GM19324 (cell line): Measurements from ENCODE around the gene SRRM4.
"Not testable (repeated sequence)": the region's sequence is repeated elsewhere in the genome, so short reads cannot be mapped to it uniquely, and the experiment has no call there.

ENCODE experiments used
- ATAC-seq: cut with Tn5 transposase; IDR thresholded peaks from one replicate; pipeline ENCODE4 v1.9.1; 2021; ENCODE audit warnings: mild to moderate bottlenecking, moderate library complexity; ENCODE audit not compliant: unreplicated experiment, low FRiP score

SRRM4 gene

GRCh38 chr12:119068129-119068856 is 87.0 kb downstream of the SRRM4 start:
- ATAC-seq: no peak

DNA sequence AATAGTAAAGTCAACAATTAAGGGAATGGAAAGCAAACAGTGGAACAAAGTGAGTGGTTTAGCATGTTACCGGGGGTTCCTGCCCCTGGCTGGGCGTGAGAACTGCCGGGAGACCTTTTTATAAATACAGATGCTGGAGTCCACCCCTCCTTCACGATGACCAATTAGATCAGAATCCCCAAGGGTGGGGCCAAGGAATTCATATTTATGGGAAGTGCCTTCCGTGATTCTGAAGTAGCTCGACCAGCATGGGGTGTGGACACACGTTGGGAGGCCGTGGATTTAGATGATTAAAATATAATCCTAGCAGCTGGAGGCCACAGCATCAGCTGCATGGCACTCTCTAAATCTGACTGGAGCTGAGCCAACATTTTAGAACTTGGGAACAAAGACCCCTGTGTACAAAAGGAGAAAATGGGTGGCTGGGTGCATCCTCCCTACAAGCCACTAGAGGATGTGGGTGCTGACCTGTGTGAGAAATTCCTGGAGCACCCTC is 87.9 kb downstream of the SRRM4 start:
- no peak for ATAC-seq

DNA sequence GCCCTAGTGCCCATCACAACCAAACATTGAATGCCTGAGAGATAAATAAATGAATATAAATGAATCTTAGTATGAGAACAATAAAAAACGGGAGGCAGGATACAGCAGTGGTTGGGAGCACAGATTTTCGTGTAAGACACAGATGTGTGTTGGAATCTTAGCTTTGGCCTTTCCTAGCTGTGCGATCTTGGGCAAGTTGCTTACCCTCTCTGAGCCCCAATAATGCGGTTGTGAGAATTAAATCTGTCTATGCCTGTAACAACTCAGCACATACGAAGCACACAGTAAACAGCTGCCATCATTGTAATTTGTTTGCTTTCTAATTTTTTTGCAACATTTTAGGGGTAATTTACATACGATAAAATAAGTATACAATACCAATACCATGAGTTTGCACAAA is 89.8 kb downstream of the SRRM4 start:
- ATAC-seq: no peak

- no peak for ATAC-seq
These were observed 90.4 kb downstream of the SRRM4 start for GRCh38 chr12:119071638-119072231.

DNA sequence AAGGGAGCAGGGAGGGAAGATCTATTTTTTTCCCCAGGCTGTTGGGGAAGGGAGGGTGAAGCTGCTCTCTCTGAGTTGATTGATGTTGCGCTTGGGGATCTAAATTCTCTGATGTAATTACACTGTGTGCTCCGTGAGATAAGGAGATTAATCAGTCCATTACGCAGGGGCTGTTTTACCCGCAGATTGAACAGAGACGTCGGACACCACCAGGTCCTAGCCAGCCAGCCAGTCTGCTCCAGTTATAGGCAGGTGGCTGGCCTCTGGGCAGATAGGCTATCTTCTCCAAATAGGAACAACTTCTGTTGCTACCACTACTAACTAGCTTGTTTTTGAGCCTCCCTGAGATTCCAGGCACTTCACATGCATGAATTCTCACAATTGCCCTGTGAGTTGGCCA is 91.1 kb downstream of the SRRM4 start:
- no peak for ATAC-seq

- ATAC-seq: no peak
These were observed 94.0 kb downstream of the SRRM4 start for GRCh38 chr12:119075222-119075787.

DNA sequence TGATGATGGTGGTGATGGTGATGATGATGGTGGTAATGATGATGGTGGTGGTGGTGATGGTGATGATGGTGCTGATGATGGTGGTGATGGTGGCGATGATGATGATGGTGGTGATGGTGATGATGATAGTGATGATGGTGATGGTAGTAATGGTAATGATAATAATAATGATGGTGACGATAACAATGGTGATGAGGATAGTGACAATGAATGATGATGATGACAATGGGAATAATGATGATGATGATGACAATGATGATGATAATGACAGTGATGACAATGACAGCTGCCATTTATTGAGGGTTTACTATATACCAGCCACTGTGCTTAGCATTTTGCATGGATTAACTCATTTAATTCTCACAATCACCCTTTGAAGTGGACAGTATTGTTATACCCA is 94.6 kb downstream of the SRRM4 start:
- ATAC-seq: no peak

GRCh38 chr12:119079530-119079929 is 98.2 kb downstream of the SRRM4 start:
- ATAC-seq: no peak

DNA sequence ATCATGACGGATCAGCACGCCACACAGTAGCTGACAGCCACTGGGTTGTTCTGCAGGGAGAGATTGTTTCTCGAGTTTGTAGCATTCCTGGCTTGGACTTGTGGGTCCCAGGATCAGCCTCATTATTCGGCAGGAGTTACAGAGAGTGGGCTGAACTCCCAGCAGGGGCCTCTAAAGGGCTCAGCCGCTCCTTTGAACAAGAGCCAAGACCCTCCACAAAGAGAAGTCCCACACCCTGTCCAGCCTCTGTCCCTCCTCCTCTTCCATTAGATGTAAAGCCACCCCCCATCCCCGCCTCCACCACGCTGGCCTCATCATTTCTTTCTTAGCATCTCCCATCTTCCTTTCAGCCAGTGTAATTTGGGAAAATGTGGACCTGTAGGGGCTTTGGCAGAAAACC is 100.7 kb downstream of the SRRM4 start:
- ATAC-seq: no peak

- no peak for ATAC-seq
These were observed 101.2 kb downstream of the SRRM4 start for GRCh38 chr12:119082496-119082895.

DNA sequence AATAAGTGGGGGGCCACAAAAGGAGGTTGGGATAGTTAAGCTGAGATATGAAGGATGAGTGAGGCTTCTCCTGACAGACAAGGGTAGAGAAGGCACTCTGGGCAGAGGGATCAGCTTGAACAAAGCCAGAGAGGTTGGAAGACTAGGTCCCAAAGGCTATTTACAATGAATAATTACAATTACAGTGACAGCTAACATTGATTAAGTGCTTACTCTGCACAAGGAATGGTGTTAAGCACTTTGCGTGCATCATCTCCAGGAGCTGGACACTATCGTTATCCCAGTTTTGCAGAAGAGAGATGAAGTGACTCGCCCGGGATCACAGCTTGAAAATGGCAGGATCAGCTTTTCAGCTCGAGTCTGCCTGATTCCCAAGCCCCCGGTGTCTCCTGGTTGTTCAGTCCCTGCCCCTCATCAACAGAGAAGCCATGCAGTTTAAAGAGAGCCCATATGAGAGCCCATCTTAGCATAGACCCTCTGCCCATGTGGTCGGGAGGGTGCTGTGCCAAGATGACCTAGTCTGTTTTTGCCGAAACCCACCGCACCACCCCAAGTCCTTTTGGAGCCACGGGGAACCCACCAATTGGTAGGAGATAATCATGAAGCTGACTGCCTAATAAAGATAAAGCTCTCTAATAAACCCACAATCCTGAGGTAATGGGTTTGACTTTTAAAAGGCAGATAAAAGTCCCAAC is 107.5 kb downstream of the SRRM4 start:
- ATAC-seq: no peak

DNA sequence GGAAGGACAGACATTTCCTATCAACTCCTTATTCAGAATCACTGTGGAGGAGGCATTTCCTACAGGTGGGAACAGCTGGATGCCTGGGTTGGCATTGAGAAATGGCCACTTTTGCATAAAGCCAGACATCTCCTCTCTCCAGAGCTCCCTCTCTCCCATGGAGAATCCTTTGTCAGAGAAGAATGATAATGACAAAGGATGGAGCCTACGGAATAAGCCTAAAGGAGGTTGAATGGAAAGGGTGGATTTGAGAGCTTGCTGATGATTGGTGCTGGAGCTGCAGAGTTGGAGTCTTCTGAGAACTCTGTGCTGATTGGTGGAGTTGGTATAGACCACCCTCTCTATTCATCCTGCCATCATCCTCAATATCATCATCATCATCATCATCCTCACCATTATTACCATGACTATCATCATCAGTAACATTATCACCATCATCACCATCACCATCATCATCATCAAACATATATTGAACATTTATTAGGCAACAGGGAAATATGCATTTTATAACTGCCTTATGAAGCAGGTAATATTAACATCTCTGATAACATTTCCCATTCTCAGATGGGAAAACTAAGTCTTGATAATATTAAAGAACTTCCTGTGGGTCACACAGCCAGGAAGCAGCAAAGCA is 108.2 kb downstream of the SRRM4 start:
- ATAC-seq: no peak

DNA sequence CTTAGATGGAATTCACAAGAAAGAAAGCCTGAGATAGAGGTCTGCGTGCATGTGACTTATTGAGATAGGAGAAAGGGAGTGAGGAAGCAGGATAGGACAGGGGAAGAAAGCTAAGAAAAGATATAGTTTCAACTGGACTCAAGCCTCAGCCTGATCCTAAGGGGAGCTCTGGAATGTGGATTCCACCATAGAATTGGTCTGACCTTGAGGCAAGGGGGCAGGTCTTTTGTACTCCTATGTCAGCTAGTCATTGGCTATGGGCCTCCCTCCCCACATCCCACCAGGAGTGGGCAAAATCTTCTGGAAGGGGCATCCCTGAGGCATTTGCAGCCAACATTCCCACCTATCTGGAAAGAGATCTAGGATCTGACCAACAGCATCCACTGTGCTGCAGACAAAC is 108.9 kb downstream of the SRRM4 start:
- ATAC-seq: no peak

DNA sequence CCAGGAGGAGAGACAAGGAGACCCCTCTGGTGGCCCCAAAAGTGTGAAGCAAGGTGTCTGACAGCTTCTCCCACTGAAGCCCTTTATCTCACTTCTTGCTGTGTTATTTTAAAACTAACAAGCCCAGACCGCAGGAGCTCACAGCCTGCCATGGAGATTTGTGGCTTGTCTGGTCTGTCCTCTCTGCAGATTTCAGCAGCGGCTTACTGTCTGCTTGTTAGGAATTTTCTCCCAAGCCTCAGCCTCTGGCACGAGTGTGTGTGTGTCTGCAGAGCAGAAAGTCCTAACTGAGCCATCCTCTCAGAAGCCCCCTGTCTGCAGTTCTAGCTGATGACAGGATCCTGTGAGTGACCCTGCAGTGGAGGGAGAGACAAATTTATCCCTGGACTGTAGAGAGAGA is 109.5 kb downstream of the SRRM4 start:
- no peak for ATAC-seq

GRCh38 chr12:119096429-119097202 is 115.3 kb downstream of the SRRM4 start:
- no peak for ATAC-seq

DNA sequence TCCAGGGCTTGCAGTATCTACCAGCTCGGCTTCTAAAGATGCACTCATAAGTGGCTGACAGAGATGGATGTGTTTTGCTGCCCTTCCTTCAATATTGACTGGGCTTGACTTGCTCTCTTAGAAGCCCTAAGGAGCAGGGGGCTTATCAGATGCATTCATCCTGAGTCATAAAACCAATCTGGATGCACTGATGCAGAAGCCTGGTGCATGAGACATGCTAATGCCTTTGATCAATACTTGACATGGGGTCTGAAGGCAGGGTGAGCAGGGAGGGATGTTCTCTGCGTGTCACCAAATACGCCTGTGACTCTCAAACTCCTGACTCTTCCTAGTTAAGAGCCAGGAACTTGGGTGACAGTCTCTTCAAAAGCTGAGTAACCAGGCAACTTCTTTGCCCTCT is 119.6 kb downstream of the SRRM4 start:
- ATAC-seq: no peak

DNA sequence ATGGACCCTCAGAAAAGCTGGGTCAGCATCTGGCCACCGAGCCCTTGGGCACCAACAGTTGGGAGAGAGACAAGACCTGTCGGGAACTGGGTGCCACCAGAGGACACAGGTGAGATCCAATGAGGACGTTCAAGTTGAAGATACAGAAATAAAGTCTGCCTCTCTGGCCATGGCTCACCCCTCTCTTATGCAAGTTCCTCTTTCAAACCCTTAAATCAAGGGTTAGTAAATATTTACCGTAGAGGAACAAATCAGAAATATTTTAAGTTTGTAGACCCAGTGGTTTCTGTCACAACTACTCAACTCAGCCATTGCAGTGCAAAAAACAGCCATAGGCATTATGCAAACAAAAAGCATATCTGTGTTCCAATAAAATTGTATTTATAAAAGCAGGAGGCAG is 120.9 kb downstream of the SRRM4 start:
- no peak for ATAC-seq

DNA sequence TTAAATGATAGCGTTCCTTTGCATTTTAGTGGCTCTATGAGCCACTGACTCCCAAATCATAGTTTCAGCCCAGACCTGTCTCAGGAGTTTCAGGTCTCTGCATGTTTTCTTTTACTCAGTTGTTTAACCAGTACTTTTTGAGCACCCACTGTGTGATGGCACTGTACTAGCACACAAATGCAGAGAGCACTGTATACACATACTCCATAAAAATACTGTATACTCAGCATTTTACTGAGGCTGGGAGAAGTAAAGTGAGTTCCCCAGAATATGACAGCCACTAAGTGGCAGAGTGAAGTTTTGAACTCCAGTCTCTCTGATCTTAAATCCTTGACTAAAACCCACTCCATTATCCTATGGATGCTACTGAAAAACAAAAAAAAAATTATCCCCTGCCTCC is 121.4 kb downstream of the SRRM4 start:
- ATAC-seq: no peak

DNA sequence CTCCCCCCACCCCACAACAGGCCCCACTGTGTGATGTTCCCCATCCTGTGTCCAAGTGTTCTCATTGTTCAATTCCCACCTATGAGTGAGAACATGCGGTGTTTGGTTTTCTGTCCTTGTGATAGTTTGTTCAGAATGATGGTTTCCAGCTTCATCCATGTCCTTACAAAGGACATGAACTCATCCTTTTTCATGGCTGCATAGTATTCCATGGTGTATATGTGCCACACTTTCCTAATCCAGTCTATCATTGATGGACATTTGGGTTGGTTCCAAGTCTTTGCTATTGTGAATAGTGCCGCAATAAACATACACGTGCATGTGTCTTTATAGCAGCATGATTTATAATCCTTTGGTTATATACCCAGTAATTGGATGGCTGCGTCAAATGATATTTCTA is 123.6 kb downstream of the SRRM4 start:
- ATAC-seq: not testable (repeated sequence)

DNA sequence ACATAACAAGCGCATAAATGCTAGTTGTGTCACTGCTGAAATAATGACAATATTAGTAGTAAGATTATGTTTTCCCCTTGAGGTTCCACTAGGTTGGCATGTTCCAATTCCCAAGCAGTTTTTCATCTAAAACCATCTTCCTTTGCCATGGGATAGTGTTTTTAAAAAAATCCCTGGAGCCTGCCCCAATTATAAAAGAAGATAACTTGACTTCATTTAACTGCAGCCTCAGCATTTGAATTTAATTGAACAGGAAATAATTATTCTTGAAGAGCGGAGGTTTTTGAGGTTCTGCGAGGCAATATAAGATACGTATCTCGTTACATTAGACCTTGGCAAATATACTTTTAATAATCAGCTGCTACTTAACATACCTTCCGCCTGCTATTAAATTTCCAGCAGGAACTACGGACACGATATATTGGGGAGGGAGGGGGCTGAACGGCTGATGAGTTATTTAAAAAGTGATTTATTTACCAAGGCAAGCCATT is 132.2 kb downstream of the SRRM4 start:
- ATAC-seq: no peak
